CD4-positive, alpha-beta T cell (primary cell): Measurements from ENCODE around the gene DECR2. TPM values are rescaled to one million over a fixed set of nuclear protein-coding genes. Genes with fewer than 3 reads are reported as not detected.

Source experiments
- ATAC-seq: fragments of 200-7000 bp; cut with Tn5 transposase; one replicate; pipeline ENCODE4 v1.10.0; 2022; ENCODE audit warnings: mild to moderate bottlenecking; ENCODE audit not compliant: poor library complexity
- CTCF ChIA-PET: fragments of 350-600 bp; sonication (Branson Sonifier 250); formaldehyde crosslinking; loops from one replicate; lab custom pipeline; 2021; ENCODE audit warnings: antibody characterized with exemption, inconsistent platforms; lab: Charles Lee
- POLR2A ChIA-PET: fragments of 350-600 bp; sonication (Branson Sonifier 250); formaldehyde crosslinking; loops from one replicate; lab custom pipeline; 2021; ENCODE audit warnings: antibody characterized with exemption, inconsistent platforms; lab: Charles Lee
- DNase-seq, 14 experiments: peaks; one replicate each; pipeline ENCODE4 v3.0.0-alpha.2; 2013 to 2020; ENCODE audit warnings: mixed read lengths in 2 of 14
- H3K27ac ChIP-seq, 2 donors: one replicate each; pipeline versions ENCODE4 v1.5.1 to v1.7.0; 2013; ENCODE audit warnings: low read length in 2 of 2, low read depth in 1 of 2, mild to moderate bottlenecking in 1 of 2
- H3K27me3 ChIP-seq, 2 experiments: 1 replicate in 1 of 2; 2 replicates in 1 of 2; pipeline versions ENCODE4 v1.6.1 to v1.7.0; 2013; ENCODE audit warnings: low read length in 2 of 2, control low read depth in 1 of 2, mild to moderate bottlenecking in 1 of 2, moderate library complexity in 1 of 2; ENCODE audit not compliant: insufficient read depth in 2 of 2, control insufficient read depth in 1 of 2
- H3K36me3 ChIP-seq: one replicate; pipeline ENCODE4 v1.6.1; 2013; ENCODE audit warnings: low read length, control low read depth; ENCODE audit not compliant: insufficient read depth
- H3K4me1 ChIP-seq: one replicate; pipeline ENCODE4 v1.6.1; 2013; ENCODE audit warnings: low read length, control low read depth; ENCODE audit not compliant: insufficient read depth
- H3K4me3 ChIP-seq: one replicate; pipeline ENCODE4 v1.5.1; 2013; ENCODE audit warnings: mild to moderate bottlenecking, low read length, moderate library complexity
- H3K9me3 ChIP-seq, 2 experiments: 1 replicate in 1 of 2; 2 replicates in 1 of 2; pipeline versions ENCODE4 v1.6.1 to v1.7.0; 2013; ENCODE audit warnings: low read length in 2 of 2, mild to moderate bottlenecking in 2 of 2, control low read depth in 1 of 2, moderate library complexity in 1 of 2; ENCODE audit not compliant: control insufficient read depth in 1 of 2, insufficient read depth in 1 of 2
- H3K27ac Mint-ChIP-seq: one replicate; pipeline ENCODE4 v1.8.0; 2020; ENCODE audit warnings: mixed read lengths
- H3K27me3 Mint-ChIP-seq: one replicate; pipeline ENCODE4 v1.8.0; 2021; ENCODE audit warnings: mixed read lengths
- H3K36me3 Mint-ChIP-seq: one replicate; pipeline ENCODE4 v1.8.0; 2021; ENCODE audit warnings: low read depth, mixed read lengths
- H3K4me1 Mint-ChIP-seq: one replicate; pipeline ENCODE4 v1.8.0; 2021; ENCODE audit warnings: low read depth, mixed read lengths
- H3K4me3 Mint-ChIP-seq: one replicate; pipeline ENCODE4 v1.8.0; 2020; ENCODE audit warnings: mild to moderate bottlenecking, mixed read lengths
- H3K9me3 Mint-ChIP-seq: one replicate; pipeline ENCODE4 v1.8.0; 2020; ENCODE audit warnings: mixed read lengths
- CTCF ChIP-seq: fragments of 200-600 bp; IDR thresholded peaks from one replicate; pipeline ENCODE4 v1.8.0; 2022; ENCODE audit warnings: antibody characterized with exemption, mild to moderate bottlenecking
- intact Hi-C, 2 experiments: fragments of 100-400 bp; cut with DNase I in 1 of 2; cut with micrococcal nuclease in 1 of 2; formaldehyde crosslinking; loops; one replicate each; pipeline versions ENCODE4 v1.15.1 to v1.9.0; 2023 to 2025; cut with DNase I, micrococcal nuclease
- total RNA-seq, 174 experiments: library from RNA in 2 of 174; stranded (reverse) in 2 of 174; gene quantifications; one replicate each; pipeline ENCODE4 v1.2.3 and lab custom pipeline; 2021 to 2026

The DECR2 gene
- total RNA-seq, 2 experiments from 2014 or later: 5.7 to 7.0 TPM

DNA sequence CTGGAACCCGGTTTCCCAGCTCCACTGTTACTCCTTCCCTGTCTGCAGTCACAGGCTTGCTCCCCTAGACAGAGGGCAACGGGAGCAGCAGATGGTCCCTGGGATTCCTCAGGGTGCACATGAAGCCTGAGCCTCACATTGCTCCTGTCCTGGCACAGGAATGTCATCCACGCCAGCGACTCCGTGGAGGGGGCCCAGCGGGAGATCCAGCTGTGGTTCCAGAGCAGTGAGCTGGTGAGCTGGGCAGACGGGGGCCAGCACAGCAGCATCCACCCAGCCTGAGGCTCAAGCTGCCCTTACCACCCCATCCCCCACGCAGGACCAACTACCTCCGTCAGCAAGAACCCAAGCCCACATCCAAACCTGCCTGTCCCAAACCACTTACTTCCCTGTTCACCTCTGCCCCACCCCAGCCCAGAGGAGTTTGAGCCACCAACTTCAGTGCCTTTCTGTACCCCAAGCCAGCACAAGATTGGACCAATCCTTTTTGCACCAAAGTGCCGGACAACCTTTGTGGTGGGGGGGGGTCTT is 1.6 kb upstream of the DECR2 start:
- H3K36me3 ChIP-seq: no peaks in the 10 kb centered on the region
- no peaks in the 10 kb centered on the region for H3K9me3 ChIP-seq
- Mint-ChIP-seq H3K4me3 (peak overlapping the region; percentile 98), H3K9me3 (no peaks in the 10 kb centered on the region), H3K4me1 (peaks cover 26% of the 10 kb centered on the region), H3K36me3 (peaks cover 5% of the 10 kb centered on the region), H3K27ac (peak overlapping the region; percentile 97), H3K27me3 (no peaks in the 10 kb centered on the region)
- ChIA-PET CTCF (interaction anchor here (3.7 kb wide), 1 partner anchor 8 kb away, joined by 22 read pairs; no protein-coding TSS in a partner anchor), POLR2A (interaction anchor here (1.4 to 3.3 kb wide), 4 partner anchors 17 to 38 kb away, joined by 4 to 35 read pairs (median 14); partner anchors contain the start of genes MRPL28 and PGAP6)
- peak overlapping the region; percentile 92 for H3K4me3 ChIP-seq
- DNase-seq (peak in 3 of 14 experiments; percentile 12 to 50 (median 29)), ATAC-seq (no peak)
- peaks cover 25% of the 10 kb centered on the region for H3K4me1 ChIP-seq
- H3K27ac ChIP-seq: peak overlapping the region in 1 of 2 donors; percentile 67
- no peak for TF ChIP-seq CTCF
- intact Hi-C loops: loop anchor here (2.0 to 10.0 kb wide), 4 partner anchors 25 to 1385 kb away; partner anchors contain the start of genes AXIN1 (in 2 of the 2), NUBP2 (in 1 of the 2), RAB11FIP3 (in 1 of the 2) and SPSB3 (in 1 of the 2)
- H3K27me3 ChIP-seq: no peaks in the 10 kb centered on the region

GRCh38 chr16:404971-405486 is 3.3 kb downstream of the DECR2 start:
- Histone ChIP-seq H3K36me3 (no peaks in the 10 kb centered on the region), H3K4me1 (peaks cover 18% of the 10 kb centered on the region), H3K27ac (no peak overlapping the region), H3K9me3 (no peaks in the 10 kb centered on the region), H3K4me3 (no peak overlapping the region), H3K27me3 (no peaks in the 10 kb centered on the region)
- Mint-ChIP-seq H3K9me3 (no peaks in the 10 kb centered on the region), H3K4me1 (peaks cover 8% of the 10 kb centered on the region), H3K27ac (no peak overlapping the region), H3K36me3 (peaks cover 5% of the 10 kb centered on the region), H3K4me3 (no peak overlapping the region), H3K27me3 (no peaks in the 10 kb centered on the region)
- ChIA-PET POLR2A (no interaction called here), CTCF (no interaction called here)
- TF ChIP-seq CTCF: no peak
- DNase-seq (peak in 1 of 14 experiments; percentile 19), ATAC-seq (no peak)
- intact Hi-C loops: loop anchor here (5.0 to 10.0 kb wide), 2 partner anchors 53 to 1380 kb away; partner anchors contain the start of genes AXIN1 (in 1 of the 2), NUBP2 (in 1 of the 2) and SPSB3 (in 1 of the 2)

DNA sequence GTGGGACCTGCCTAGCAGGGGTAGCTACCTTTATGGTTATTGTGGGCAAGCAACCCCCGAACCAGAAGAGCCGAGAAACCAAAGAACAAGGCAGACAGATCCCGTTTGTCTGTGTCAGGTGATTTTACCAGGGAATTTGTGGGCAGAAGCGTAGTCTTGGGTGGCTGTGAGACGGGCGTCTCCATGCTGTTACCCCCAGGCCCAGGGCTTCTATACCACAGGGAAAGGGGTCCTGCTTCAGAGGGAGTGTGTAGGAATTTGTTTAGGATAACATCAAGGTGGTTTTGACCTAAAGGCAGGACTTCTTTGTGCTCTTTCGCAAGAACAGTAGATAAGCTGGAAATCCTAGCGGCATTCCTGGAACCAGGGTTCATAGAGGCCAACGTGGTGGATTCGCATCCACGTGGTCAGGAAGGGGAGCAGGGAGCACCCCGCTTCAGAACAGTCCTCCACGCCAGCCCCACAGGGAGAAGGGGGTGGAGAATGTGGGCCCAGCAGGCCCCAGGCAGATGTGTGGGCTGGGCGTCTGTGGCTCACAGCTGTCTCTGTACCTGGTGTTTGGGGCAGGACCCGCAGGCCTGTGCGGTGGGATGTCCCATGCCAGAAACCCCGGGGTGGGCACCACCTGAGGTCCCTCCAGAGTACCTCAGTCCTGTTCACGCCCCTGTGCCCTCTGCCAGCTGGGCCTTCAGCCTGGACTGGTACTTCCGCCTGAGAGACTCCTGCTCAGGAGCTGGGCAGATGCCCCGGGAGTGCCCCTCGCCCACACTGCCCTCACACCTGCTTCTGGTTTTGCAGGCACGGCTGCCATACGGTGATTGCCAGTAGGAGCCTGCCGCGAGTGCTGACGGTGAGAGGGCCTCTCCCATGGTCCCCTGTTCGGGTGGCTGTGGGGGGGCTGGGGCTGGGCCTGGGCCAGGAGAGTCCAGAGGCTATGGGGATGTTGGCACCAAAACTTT is 4.1 kb downstream of the DECR2 start:
- Histone ChIP-seq H3K27ac (no peak overlapping the region), H3K9me3 (no peaks in the 10 kb centered on the region), H3K36me3 (no peaks in the 10 kb centered on the region), H3K4me1 (peaks cover 11% of the 10 kb centered on the region), H3K27me3 (no peaks in the 10 kb centered on the region), H3K4me3 (no peak overlapping the region)
- H3K27me3 Mint-ChIP-seq: no peaks in the 10 kb centered on the region
- ATAC-seq (no peak), DNase-seq (no peak)
- TF ChIP-seq CTCF: no peak
- peaks cover 1% of the 10 kb centered on the region for H3K36me3 Mint-ChIP-seq
- no peaks in the 10 kb centered on the region for H3K9me3 Mint-ChIP-seq
- POLR2A ChIA-PET: no interaction called here
- H3K4me1 Mint-ChIP-seq: no peaks in the 10 kb centered on the region
- no peak overlapping the region for H3K27ac Mint-ChIP-seq
- CTCF ChIA-PET: no interaction called here
- intact Hi-C loops: loop anchor here in 1 of 2 experiments (1.0 to 10.0 kb wide), 2 partner anchors 17 to 1379 kb away; partner anchors contain the start of genes NUBP2 and SPSB3
- H3K4me3 Mint-ChIP-seq: no peak overlapping the region
